ENCODE measurements around the gene F8. TPM values are rescaled to one million over a fixed set of nuclear protein-coding genes. Genes with fewer than 3 reads are reported as not detected.

The F8 gene
- total RNA-seq, 2 donors from 2014 or later: 13.2 to 39.1 TPM

DNA sequence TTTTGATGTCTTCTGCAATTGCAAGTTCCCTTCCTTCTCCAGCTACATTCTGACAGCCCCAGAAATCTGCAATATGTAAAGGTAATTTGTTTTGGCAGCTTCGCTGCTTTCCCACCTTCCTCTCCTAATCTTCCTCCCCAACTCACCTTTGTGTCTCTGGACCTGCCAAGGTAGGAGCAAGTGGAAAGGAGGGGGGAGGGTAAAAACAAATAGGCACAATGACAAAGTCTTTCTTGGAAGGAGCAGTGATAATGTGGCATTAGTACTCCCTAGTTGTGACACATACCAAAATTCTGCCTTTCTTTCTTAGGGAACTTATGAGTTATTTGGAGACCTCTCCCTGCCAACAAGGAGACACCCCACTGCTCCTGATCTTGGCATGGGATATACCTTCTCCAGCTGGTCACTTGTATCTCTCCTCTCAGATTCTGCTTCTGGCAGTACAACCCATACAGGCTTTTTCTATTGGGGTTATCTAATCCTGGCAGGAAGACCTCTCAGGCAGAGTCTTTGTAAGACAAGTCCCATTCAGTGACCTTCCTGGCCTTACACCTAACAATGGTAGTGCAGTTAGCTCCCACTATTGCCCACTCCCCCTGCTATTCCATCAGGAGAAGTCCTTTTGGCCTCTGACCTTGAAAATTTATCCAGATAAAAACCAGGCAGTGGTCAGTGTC, 24.2 kb downstream of the F8 start:
- TF ChIP-seq CTCF (IDR thresholded peaks at IDR 0.05): no peak
- TF ChIP-seq POLR2AphosphoS5 (IDR thresholded peaks at IDR 0.05): no peak
- TF ChIP-seq POLR2A (IDR thresholded peaks at IDR 0.05): no peak
- Histone ChIP-seq H3K9me3 (no peaks in the 10 kb centered on the region), H3K27me3 (replicated peaks; ENCODE audit: insufficient read depth) (no peaks in the 10 kb centered on the region), H3K36me3 (no peaks in the 10 kb centered on the region), H3K4me3 (no peak overlapping the region), H3K27ac (no peak overlapping the region), H3K4me1 (replicated peaks) (no peaks in the 10 kb centered on the region)
- intact Hi-C loops (cut with DNase I): no loop called here
- WGBS: 80% methylated on average over 1 of the region's 1 CpG
- no peak for DNase-seq (ENCODE audit: low spot score)

GRCh38 chrX:154991476-154991875, 31.0 kb downstream of the F8 start:
- intact Hi-C loops (cut with DNase I): no loop called here
- Histone ChIP-seq H3K27ac (no peak overlapping the region), H3K4me1 (replicated peaks) (no peaks in the 10 kb centered on the region), H3K9me3 (no peaks in the 10 kb centered on the region), H3K27me3 (replicated peaks; ENCODE audit: insufficient read depth) (no peaks in the 10 kb centered on the region), H3K4me3 (no peak overlapping the region), H3K36me3 (no peaks in the 10 kb centered on the region)
- no peak for TF ChIP-seq POLR2AphosphoS5 (IDR thresholded peaks at IDR 0.05)
- TF ChIP-seq POLR2A (IDR thresholded peaks at IDR 0.05): no peak
- no peak for TF ChIP-seq CTCF (IDR thresholded peaks at IDR 0.05)
- 90% methylated on average over 1 of the region's 1 CpG for WGBS
- no peak for DNase-seq (ENCODE audit: low spot score)

DNA sequence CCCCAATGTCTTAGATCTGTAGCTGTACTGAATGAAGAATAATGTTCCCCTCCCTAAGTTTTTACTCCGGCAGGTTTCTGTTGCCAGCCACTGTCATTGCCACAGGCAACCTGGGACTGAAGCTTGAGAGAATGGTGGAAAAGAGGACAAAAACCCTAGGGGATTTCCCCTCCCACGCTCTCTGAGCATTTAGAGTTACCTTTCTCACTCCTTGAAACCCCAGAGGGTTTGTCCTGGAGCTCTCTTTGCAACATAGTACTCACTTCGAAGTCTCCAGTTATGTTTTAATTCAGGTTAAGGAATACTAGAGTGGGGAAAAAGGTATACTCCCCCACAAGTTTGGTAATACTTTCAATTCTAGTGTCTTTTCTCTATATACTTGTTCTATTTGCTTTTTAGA, 31.5 kb downstream of the F8 start:
- H3K27me3 ChIP-seq (replicated peaks; ENCODE audit: insufficient read depth): no peaks in the 10 kb centered on the region
- intact Hi-C loops (cut with DNase I): no loop called here
- no peaks in the 10 kb centered on the region for H3K4me1 ChIP-seq (replicated peaks)
- no peak for DNase-seq (ENCODE audit: low spot score)
- H3K9me3 ChIP-seq: no peaks in the 10 kb centered on the region
- WGBS: 81% methylated on average over 3 of the region's 3 CpGs
- H3K36me3 ChIP-seq: no peaks in the 10 kb centered on the region
- TF ChIP-seq POLR2AphosphoS5 (IDR thresholded peaks at IDR 0.05): no peak
- TF ChIP-seq CTCF (IDR thresholded peaks at IDR 0.05): no peak
- TF ChIP-seq POLR2A (IDR thresholded peaks at IDR 0.05): no peak
- H3K4me3 ChIP-seq: no peak overlapping the region
- no peak overlapping the region for H3K27ac ChIP-seq

DNA sequence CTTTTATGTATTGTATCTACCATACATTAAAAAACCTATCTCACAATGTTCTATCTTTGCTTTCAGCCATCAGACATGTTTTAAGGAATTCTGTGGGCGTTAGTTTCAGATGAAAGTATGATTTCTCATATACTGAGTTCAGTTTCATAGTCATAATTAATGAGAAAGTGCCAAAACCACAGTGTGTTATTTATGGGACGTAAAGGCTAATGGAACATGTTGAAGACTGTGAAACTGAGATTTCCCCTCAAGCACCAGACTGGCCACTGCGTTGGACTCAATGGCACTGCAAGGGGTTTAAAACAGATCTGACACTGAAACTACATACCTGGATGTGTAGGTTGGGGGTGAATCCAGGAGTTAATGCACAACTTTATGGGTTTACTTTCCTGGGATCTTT, 32.0 kb downstream of the F8 start:
- H3K9me3 ChIP-seq: no peaks in the 10 kb centered on the region
- no peaks in the 10 kb centered on the region for H3K27me3 ChIP-seq (replicated peaks; ENCODE audit: insufficient read depth)
- H3K4me1 ChIP-seq (replicated peaks): no peaks in the 10 kb centered on the region
- H3K27ac ChIP-seq: no peak overlapping the region
- no peak overlapping the region for H3K4me3 ChIP-seq
- 68% methylated on average over 3 of the region's 3 CpGs for WGBS
- intact Hi-C loops (cut with DNase I): no loop called here
- no peaks in the 10 kb centered on the region for H3K36me3 ChIP-seq
- no peak for DNase-seq (ENCODE audit: low spot score)
- no peak for TF ChIP-seq POLR2AphosphoS5 (IDR thresholded peaks at IDR 0.05)
- TF ChIP-seq CTCF (IDR thresholded peaks at IDR 0.05): no peak
- no peak for TF ChIP-seq POLR2A (IDR thresholded peaks at IDR 0.05)

GRCh38 chrX:154988719-154989118, 33.8 kb downstream of the F8 start:
- WGBS: 69% methylated on average over 3 of the region's 3 CpGs
- no peak overlapping the region for H3K4me3 ChIP-seq
- intact Hi-C loops (cut with DNase I): no loop called here
- no peaks in the 10 kb centered on the region for H3K36me3 ChIP-seq
- TF ChIP-seq POLR2AphosphoS5 (IDR thresholded peaks at IDR 0.05): no peak
- TF ChIP-seq CTCF (IDR thresholded peaks at IDR 0.05): no peak
- no peak for TF ChIP-seq POLR2A (IDR thresholded peaks at IDR 0.05)
- no peaks in the 10 kb centered on the region for H3K4me1 ChIP-seq (replicated peaks)
- H3K27ac ChIP-seq: no peak overlapping the region
- DNase-seq (ENCODE audit: low spot score): no peak
- H3K9me3 ChIP-seq: no peaks in the 10 kb centered on the region
- no peaks in the 10 kb centered on the region for H3K27me3 ChIP-seq (replicated peaks; ENCODE audit: insufficient read depth)
